Mononuclear cell (primary cell): ENCODE data around the gene CMSS1. TPM values are rescaled to one million over a fixed set of nuclear protein-coding genes. Genes with fewer than 3 reads are reported as not detected.

Experiments used
- H3K27me3 ChIP-seq: 2 replicates; pipeline ENCODE4 v1.6.0; 2011; ENCODE audit warnings: low read length, control low read depth; ENCODE audit not compliant: insufficient read depth
- H3K4me1 ChIP-seq: 2 replicates; pipeline ENCODE4 v1.5.1; 2011; ENCODE audit warnings: mild to moderate bottlenecking, low read length, control low read depth; ENCODE audit not compliant: insufficient read depth
- H3K4me3 ChIP-seq: 2 replicates; pipeline ENCODE4 v1.5.1; 2011; ENCODE audit warnings: mild to moderate bottlenecking, low read length, moderate library complexity
- H3K9me3 ChIP-seq: 2 replicates; pipeline ENCODE4 v1.5.1; 2011; ENCODE audit warnings: low read depth, mild to moderate bottlenecking, control low read depth, low read length
- total RNA-seq: library from RNA; depleted of rRNA; stranded (reverse); fragments of >200 nt; gene quantifications from one replicate; pipeline ENCODE4 v1.2.3, GENCODE V29; 2012

CMSS1 gene
- total RNA-seq, 1 donor, result 4.6 TPM

DNA sequence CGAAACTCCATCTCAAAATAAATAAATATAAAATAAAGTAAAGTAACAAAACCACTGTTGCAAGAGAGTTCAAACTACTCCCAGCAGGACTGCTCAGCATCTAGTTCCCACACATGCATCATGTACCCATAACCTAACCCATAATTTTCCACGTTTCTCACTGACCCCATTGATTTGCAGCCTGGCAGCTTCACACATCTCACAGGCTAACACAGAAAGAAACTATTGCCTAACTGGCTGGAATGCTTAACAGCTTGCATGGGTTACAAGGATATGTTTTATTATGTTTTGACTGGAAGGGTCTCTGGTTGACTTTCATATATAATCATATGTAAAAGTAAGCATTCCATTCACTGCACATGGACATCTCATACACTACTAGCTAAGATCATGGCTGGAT lies 387.5 kb downstream of the CMSS1 start:
- no peaks in the 10 kb centered on the region for H3K27me3 ChIP-seq
- H3K4me3 ChIP-seq, result no peak overlapping the region
- peaks cover 1% of the 10 kb centered on the region for H3K4me1 ChIP-seq
- H3K9me3 ChIP-seq, result no peaks in the 10 kb centered on the region

DNA sequence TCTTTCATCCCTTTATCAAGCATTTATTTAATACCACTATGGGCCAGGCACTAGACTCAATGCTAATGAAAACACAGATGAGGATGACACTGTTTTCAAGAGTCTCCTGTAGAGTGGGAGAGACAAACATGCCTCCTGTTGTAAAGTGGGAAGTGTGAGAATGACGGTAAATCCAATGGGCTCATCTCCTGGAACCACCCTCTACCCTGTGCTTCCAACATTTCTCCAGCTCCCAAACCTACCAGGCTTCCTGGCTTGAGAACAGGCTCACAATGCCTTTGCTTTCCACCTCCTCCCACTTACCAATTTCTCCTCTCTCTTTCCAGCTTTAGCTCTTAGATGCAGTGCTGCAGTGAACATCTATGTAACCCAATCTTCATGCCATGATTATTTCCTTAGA lies 389.0 kb downstream of the CMSS1 start:
- no peaks in the 10 kb centered on the region for H3K9me3 ChIP-seq
- H3K27me3 ChIP-seq, result no peaks in the 10 kb centered on the region
- no peak overlapping the region for H3K4me3 ChIP-seq
- peaks cover 6% of the 10 kb centered on the region for H3K4me1 ChIP-seq

DNA sequence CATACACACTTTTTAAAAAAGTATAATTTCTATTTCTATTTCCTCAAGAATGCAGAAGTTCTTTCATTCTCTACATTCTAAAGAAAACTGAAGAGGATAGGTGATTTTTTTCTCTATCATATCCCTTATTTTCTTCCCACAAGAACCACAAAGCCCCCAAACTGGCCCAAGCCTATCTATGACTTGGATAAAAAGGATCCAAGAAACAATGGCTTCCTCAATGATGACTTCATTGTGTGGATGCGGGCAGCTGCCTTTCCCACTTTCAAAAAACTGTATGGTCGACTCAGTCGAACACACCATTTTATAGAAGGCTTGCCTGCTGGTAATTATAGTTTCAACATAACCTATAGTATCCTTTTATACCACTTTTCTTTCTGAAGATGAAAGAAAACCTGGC lies 390.2 kb downstream of the CMSS1 start:
- peaks cover 6% of the 10 kb centered on the region for H3K4me1 ChIP-seq
- H3K9me3 ChIP-seq, result no peaks in the 10 kb centered on the region

DNA sequence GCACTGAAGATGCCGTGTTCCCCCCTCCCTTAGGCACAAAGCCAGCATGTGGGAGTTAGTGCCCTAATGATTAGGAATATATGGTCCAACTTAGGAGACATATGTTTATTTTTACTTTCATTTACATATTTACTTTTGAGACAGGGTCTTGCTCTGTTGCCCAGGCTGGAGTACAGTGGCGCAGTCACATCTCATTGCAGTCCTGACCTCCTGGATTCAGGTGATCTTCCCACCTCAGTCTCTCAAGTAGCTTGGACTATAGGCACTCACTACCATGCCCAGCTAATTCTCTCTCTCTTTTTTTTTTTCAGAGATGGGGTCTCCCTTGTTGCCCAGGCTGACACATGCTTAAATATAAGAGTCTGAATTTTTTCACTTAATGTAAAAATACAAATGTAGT lies 391.5 kb downstream of the CMSS1 start:
- no peaks in the 10 kb centered on the region for H3K9me3 ChIP-seq
- no peaks in the 10 kb centered on the region for H3K27me3 ChIP-seq
- no peak overlapping the region for H3K4me3 ChIP-seq
- H3K4me1 ChIP-seq, result peaks cover 6% of the 10 kb centered on the region

More for the DNA sequence above, 390.2 kb downstream of the CMSS1 start:
- H3K27me3 ChIP-seq, result no peaks in the 10 kb centered on the region
- H3K4me3 ChIP-seq, result no peak overlapping the region

DNA sequence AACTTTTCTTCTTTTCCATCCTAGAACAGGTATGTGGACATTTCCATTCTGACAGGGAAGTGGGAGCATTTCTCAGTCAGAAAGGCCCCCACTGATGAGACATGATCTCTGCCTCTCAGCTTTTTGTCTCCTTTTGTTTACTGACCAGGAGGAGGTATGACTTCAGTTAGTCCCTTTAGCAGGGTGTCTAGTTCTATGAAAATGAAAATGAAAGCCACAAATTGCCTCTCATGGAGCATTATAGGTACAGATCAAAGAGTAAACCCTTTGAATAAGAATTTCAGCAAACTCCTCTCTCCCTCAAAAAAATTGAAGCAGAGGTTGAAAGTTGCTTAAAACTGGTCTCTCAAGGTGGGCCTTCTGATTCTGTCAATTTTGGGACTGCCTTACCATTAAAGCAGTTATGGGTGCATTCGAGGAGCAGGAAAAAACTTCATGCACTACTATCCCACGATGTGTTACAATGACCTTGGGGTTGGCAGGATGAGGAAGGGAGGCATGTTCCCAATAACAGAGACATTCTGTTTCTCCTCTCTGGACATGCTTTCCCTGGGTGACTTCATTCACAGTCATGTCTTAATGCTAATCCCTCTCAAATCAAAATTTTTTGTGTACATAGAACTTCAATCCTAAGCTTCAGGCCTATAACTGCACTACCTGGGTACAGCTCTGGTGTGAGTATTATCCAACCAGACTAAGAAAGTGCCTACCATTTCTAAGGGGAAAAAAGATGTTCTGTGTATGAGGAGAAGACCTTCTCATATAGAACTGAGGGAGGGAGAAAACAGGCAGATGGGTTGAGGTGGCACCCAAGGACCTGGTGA lies 392.5 kb downstream of the CMSS1 start:
- Histone ChIP-seq H3K4me3 (no peak overlapping the region), H3K9me3 (no peaks in the 10 kb centered on the region)

DNA sequence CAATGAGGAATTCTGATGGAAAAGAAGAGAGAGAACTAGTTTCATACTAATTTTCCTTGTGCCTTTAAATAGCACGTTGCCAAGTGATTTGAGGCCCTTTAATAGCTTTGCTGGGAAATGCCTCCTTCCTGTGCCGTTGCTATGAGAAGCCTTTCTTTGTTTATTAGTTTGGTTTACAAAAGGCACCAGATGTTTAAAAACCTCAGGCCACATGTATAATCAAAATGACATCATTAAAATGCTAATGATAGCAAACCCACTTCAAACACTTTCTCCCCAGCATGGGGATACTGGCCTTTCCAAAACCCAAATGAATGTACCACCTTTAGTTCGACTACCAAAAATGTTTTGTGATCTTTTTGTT lies 393.1 kb downstream of the CMSS1 start:
- no peaks in the 10 kb centered on the region for H3K27me3 ChIP-seq
- H3K4me3 ChIP-seq, result no peak overlapping the region

More for the DNA sequence above, 392.5 kb downstream of the CMSS1 start:
- peaks cover 6% of the 10 kb centered on the region for H3K4me1 ChIP-seq
- no peaks in the 10 kb centered on the region for H3K27me3 ChIP-seq

DNA sequence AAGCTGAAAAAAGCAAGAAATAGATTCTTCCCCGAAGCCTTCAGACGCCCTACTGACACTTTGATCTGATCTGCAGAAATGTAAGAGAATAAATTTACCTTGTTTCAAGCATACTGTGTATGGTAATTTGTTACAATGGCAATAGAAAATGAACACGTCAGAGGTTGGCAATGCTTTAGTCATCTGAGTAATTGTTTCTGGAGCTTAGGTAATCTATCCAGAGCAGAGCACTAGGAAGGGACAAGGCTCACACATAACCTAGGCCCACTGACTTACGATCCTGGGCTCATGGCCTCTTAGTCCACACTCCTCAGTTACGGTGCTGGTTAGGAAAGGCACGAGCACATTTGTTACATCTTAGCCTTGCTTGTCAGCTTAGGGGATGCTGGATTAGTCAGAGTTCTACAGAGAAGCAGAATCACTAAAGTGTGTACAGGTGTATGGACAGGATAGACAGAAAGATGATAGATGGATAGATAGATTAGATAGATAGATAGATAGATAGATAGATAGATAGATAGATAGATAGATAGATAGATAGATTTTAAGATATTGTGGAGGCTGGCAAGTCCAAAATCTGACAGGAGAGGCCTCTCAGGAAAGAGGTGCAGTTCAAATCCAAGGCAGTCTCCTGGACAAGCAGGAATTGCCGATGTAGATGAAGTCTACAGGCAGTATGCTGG lies 396.4 kb downstream of the CMSS1 start:
- Histone ChIP-seq H3K9me3 (no peaks in the 10 kb centered on the region), H3K27me3 (no peaks in the 10 kb centered on the region), H3K4me3 (no peak overlapping the region), H3K4me1 (peaks cover 6% of the 10 kb centered on the region)

More for the DNA sequence above, 393.1 kb downstream of the CMSS1 start:
- Histone ChIP-seq H3K4me1 (peaks cover 6% of the 10 kb centered on the region), H3K9me3 (no peaks in the 10 kb centered on the region)

DNA sequence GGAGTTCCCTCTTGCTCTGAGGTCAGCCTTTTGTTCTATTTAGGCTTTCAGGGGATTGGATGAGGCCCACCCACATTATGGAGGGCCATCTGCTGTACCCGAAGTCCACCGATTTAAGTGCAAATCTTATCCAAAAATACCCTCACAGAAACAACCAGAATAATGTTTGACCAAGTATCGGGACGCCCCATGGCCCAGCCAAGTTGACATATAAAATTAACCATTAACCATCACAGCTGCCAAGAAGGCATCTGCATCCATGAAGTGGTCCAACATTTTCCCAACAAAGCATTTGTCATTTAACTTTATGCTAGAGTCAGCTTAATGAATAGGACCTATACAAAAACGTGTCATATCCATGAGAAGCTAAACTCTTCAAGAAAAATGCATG lies 396.9 kb downstream of the CMSS1 start:
- H3K9me3 ChIP-seq, result no peaks in the 10 kb centered on the region

DNA sequence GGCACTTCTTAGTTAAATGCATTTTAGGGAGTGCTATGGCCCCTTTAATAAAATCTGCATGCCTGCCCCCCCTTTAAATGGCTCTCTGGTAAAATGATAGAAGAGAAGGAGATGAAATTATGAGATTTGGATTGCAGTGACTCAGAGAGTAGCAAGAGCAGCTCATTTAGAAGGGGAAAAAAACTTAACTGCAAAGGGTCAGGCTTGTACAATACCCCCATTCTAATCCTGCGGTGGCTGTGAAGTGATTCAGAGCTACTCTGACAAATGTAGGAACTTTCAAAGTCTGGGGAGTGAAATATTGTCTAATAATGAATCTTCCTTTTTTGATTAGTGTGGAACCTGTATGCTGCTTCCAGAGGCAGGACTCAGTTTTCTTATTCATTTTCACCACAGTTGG lies 399.1 kb downstream of the CMSS1 start:
- no peaks in the 10 kb centered on the region for H3K9me3 ChIP-seq
- no peak overlapping the region for H3K4me3 ChIP-seq
- no peaks in the 10 kb centered on the region for H3K27me3 ChIP-seq
- no peaks in the 10 kb centered on the region for H3K4me1 ChIP-seq

More for the DNA sequence above, 396.9 kb downstream of the CMSS1 start:
- Histone ChIP-seq H3K4me3 (no peak overlapping the region), H3K27me3 (no peaks in the 10 kb centered on the region), H3K4me1 (peaks cover 6% of the 10 kb centered on the region)

DNA sequence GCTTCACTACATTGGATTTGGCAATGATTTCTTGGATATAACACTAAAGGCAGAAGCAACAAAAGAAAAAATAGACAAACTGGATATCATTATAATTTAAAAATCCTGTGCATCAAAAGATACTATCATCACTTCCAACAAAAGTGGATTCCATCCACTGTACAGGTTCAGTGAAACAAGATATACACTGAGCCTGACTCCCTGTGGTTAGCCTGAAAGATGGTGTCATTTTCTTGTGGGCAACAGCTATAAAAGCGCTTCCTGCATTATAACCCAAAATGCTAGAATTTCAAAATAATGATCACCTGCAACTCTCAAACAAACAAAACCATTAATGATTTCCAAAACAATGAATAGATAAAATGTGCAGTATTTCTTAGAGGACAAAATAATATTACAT lies 403.5 kb downstream of the CMSS1 start:
- H3K4me3 ChIP-seq, result no peak overlapping the region
- H3K9me3 ChIP-seq, result no peaks in the 10 kb centered on the region
- H3K27me3 ChIP-seq, result no peaks in the 10 kb centered on the region
- H3K4me1 ChIP-seq, result no peaks in the 10 kb centered on the region

DNA sequence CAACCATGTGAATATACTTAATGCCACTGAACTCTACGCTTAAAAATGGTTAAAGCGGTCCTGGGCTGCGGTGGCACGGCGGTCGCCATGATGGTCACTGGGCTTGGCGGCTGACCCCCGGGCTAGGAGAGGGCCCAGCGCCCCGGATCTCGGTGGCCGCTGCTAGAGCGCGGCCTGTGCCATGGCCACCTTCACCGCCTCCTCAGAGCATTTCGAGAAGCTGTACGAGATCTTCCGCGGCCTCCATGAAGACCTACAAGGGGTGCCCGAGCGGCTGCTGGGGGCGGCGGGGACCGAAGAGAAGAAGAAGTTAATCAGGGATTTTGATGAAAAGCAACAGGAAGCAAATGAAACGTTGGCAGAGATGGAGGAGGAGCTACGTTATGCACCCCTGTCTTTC lies 407.5 kb downstream of the CMSS1 start:
- H3K4me1 ChIP-seq, result no peaks in the 10 kb centered on the region

DNA sequence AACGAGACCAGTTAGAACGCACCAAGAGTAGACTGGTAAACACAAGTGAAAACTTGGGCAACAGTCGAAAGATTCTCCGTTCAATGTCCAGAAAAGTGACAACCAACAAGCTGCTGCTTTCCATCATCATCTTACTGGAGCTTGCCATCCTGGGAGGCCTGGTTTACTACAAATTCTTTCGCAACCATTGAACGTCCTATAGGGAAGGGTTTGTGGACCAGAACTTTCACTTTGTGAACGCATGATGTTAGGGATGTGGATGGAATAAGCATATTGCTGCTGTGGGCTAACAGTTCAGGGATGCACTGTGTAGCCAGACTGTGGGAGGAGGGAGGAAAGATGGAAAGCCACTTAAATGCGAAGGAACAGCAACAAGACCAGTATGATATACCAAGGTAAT lies 408.2 kb downstream of the CMSS1 start:
- no peaks in the 10 kb centered on the region for H3K27me3 ChIP-seq
- H3K4me3 ChIP-seq, result no peak overlapping the region

More for the DNA sequence above, 407.5 kb downstream of the CMSS1 start:
- Histone ChIP-seq H3K9me3 (no peaks in the 10 kb centered on the region), H3K27me3 (no peaks in the 10 kb centered on the region), H3K4me3 (no peak overlapping the region)

DNA sequence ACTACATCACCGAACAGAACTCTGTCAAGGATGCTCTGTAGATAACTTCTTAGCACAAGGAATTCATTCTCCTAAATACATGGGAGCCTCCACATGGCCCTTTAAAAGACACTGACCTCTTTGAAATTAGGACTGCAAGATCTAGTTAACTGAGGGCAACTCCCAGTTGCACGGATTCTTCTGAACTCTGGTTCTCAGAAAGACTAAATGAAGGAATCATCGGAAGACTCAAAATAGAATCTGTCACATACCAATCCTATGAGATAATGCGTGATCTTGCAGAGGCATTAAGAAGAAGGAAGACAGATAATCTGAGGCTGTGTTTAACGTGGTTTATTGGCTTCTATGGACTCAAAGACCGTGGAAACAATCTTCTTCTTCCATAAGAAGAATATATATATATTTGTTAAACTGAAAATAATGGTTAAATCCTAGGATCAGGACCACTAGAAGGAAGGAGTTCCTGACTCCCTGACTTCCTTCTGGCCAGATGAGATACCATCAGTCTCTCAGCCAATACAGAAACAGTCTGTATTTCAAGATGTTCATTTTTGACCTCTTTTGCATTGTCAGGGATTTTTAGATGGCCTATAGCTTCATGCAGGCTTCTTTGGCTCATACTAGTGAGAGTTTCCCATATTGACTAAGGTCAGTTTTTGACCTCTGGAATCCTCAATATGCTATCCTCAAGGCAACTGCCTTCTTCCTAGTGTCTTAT lies 409.2 kb downstream of the CMSS1 start:
- H3K27me3 ChIP-seq, result no peaks in the 10 kb centered on the region
- H3K4me1 ChIP-seq, result no peaks in the 10 kb centered on the region
- H3K9me3 ChIP-seq, result no peaks in the 10 kb centered on the region
- no peak overlapping the region for H3K4me3 ChIP-seq

More for the DNA sequence above, 408.2 kb downstream of the CMSS1 start:
- Histone ChIP-seq H3K9me3 (no peaks in the 10 kb centered on the region), H3K4me1 (no peaks in the 10 kb centered on the region)

DNA sequence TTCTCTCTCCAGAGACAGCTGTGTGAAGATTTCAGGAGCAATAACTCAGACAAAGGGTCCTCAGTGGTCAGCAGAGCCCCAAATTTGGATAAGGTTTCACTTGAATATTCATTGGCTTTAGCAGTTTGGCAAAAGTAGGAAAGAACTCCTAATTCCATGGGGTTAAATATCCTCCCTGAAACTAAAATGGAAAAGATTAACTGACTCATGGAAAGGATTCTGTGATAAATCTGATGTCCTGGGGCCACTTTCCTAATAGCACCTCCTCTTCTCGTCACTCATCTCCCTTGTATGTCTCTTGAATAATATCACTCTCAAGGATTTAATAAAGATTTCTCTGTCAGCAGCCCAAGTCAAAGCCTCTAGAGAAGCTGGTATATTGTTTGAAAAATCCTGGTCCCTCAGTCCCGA lies 409.9 kb downstream of the CMSS1 start:
- no peak overlapping the region for H3K4me3 ChIP-seq
- no peaks in the 10 kb centered on the region for H3K9me3 ChIP-seq
- H3K27me3 ChIP-seq, result no peaks in the 10 kb centered on the region
- H3K4me1 ChIP-seq, result no peaks in the 10 kb centered on the region

DNA sequence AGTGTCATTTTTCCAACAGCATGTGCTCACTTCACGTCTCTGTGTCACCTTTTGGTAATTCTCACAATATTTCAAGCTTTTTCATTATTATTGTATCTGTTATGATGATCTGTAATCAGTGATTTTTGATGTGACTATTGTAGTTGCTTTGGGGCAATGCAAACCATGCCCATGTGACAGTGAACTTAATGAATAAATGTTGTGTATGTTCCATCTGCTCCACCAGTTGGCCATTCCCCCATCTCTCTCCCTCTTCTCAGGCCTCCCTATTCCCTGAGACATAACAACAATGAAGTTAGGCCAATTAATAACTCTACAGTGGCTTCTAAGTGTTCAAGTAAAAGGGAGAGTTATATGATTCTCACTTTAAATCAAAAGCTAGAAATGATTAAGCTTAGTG lies 410.6 kb downstream of the CMSS1 start:
- no peaks in the 10 kb centered on the region for H3K9me3 ChIP-seq
- H3K4me3 ChIP-seq, result no peak overlapping the region
- no peaks in the 10 kb centered on the region for H3K4me1 ChIP-seq
- no peaks in the 10 kb centered on the region for H3K27me3 ChIP-seq
